Spleen (tissue), 11 donors: ENCODE measurements around the gene SORCS2. TPM values are rescaled to one million over a fixed set of nuclear protein-coding genes. Genes with fewer than 3 reads are reported as not detected.

ENCODE experiments used
- DNase-seq: peaks from one replicate; pipeline ENCODE4 v3.0.0-alpha.2; 2020
- H3K27ac ChIP-seq, 8 donors: fragments of 200-600 bp; sonication (generic) in 7 of 8; 1 replicate in 4 of 8; 2 replicates in 4 of 8; pipeline versions ENCODE4 v1.5.0 to v1.8.0; 2016 to 2021; ENCODE audit warnings: inconsistent platforms in 4 of 8, mild to moderate bottlenecking in 4 of 8, moderate library complexity in 1 of 8
- H3K27me3 ChIP-seq, 7 donors: fragments of 200-600 bp; sonication (generic) in 6 of 7; replicated peaks in 1 of 7; 1 replicate in 4 of 7; 2 replicates in 3 of 7; pipeline versions ENCODE4 v1.5.0 to v1.8.0; 2016 to 2021; ENCODE audit warnings: inconsistent platforms in 3 of 7, mild to moderate bottlenecking in 1 of 7
- H3K36me3 ChIP-seq, 6 donors: fragments of 200-600 bp; sonication (generic) in 5 of 6; 1 replicate in 4 of 6; 2 replicates in 2 of 6; pipeline versions ENCODE4 v1.5.0 to v1.8.0; 2016 to 2021; ENCODE audit warnings: inconsistent platforms in 2 of 6
- H3K4me1 ChIP-seq, 6 donors: fragments of 200-600 bp; sonication (generic) in 5 of 6; 1 replicate in 3 of 6; 2 replicates in 3 of 6; pipeline versions ENCODE4 v1.5.0 to v1.8.0; 2016 to 2021; ENCODE audit warnings: inconsistent platforms in 3 of 6
- H3K4me3 ChIP-seq, 8 donors: fragments of 200-600 bp; sonication (generic) in 7 of 8; 1 replicate in 4 of 8; 2 replicates in 4 of 8; pipeline versions ENCODE4 v1.5.0 to v1.8.0; 2016 to 2021; ENCODE audit warnings: inconsistent platforms in 4 of 8, mild to moderate bottlenecking in 4 of 8, moderate library complexity in 2 of 8
- H3K9me3 ChIP-seq, 8 donors: fragments of 200-600 bp; sonication (generic) in 7 of 8; 1 replicate in 4 of 8; 2 replicates in 4 of 8; pipeline versions ENCODE4 v1.5.0 to v1.8.0; 2016 to 2021; ENCODE audit warnings: inconsistent platforms in 4 of 8
- POLR2A ChIP-seq, 3 donors: fragments of 450-650 bp; IDR thresholded peaks; one replicate each; pipeline ENCODE4 v1.5.1; 2017; ENCODE audit warnings: antibody characterized with exemption in 3 of 3, mild to moderate bottlenecking in 1 of 3
- POLR2AphosphoS5 ChIP-seq, 3 donors: sonication (generic); formaldehyde crosslinking; IDR thresholded peaks; one replicate each; pipeline ENCODE4 v1.5.1; 2017; ENCODE audit warnings: antibody characterized with exemption in 3 of 3
- WGBS, 5 donors: extraction: QIAGEN DNeasy Blood & Tissue Kit in 3 of 5; methylation state at CpG; one replicate each; pipeline versions ENCODE4 v1.1.5 to v1.1.7; 2013 to 2018; 5-methylcytosine and 5-hydroxymethylcytosine counted together
- intact Hi-C: fragments of 100-400 bp; cut with DNase I; formaldehyde crosslinking; loops from one replicate; pipeline ENCODE4 v1.15.0; 2023; ENCODE audit warnings: low total_unique reads
- polyA plus RNA-seq, 3 donors: library from polyadenylated mRNA; stranded (reverse); fragments of 200-250 nt; gene quantifications; one replicate each; pipeline ENCODE4 v1.2.1, GENCODE V29; 2013
- total RNA-seq, 7 donors: library from RNA; depleted of rRNA in 3 of 7; stranded (reverse); fragments of >200 nt in 3 of 7; fragmentation: NEBNext Ultra II Directional in 4 of 7; extraction: Animal tissue kit (Norgen Biotek cat#: 25700) in 4 of 7; gene quantifications; one replicate each; pipeline versions ENCODE4 v1.1.0 to v1.2.1, GENCODE V29; 2016 to 2021
- TF ChIP-seq, protein P1 (sequence below), 11 experiments: fragments of 200-600 bp in 7 of 11; fragments of 450-650 bp in 4 of 11; sonication (generic) in 4 of 11; IDR thresholded peaks in 8 of 11; conservative IDR thresholded peaks in 3 of 11; 1 replicate in 7 of 11; 2 replicates in 4 of 11; pipeline versions ENCODE4 v1.4.0 to v1.8.0; 2016 to 2021; ENCODE audit warnings: antibody characterized with exemption in 11 of 11, inconsistent platforms in 4 of 11, mild to moderate bottlenecking in 1 of 11
- donor health status: healthy with polysubstance abuse.
- donor health status: DM: no; HTN: no; CAD: no; lungs with moderate emphysema.
- donor health status: DM: no; HTN: no; CAD: no.
- donor health status: Bipolar disorder and iron deficiency.
- donor health status: healthy.
- donor health status: DM: no; HTN: no; CAD: no.
- donor health status: DM: yes; HTN: yes; CAD: no.

SORCS2 gene
- total and polyA plus RNA-seq, 10 donors: 0.33 to 1.6 (median 0.60) TPM

DNA sequence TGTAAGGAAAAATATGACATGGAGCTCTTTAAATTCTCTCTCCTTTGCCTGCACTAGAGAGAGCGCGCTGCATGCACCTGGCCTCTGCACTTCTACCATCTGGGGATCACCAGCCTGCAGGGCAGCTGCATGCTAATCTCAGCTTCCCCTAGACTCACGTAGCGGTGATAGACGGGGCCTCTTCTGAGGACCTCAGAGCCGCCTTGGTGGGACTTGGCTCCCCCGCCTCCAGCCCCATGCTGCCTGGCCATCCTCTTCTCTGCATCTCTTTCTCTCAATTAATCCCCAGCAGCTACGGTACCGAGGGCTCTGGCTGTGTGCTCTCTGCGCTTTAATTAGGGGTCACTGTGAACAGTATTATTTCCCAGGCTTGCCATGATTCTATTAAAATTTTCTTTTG lies 295.2 kb downstream of the SORCS2 start:
- Histone ChIP-seq H3K27me3 (peaks cover 0 to 67% (median 0%) of the 10 kb centered on the region in 7 donors), H3K4me1 (no peaks in the 10 kb centered on the region), H3K36me3 (no peaks in the 10 kb centered on the region), H3K9me3 (peaks cover 0 to 10% (median 0%) of the 10 kb centered on the region in 8 donors), H3K4me3 (no peak overlapping the region), H3K27ac (no peak overlapping the region)
- WGBS, 5 donors: 53 to 61% (median 59%) methylated on average over 10 of the region's 10 CpGs
- no peak for DNase-seq
- intact Hi-C loops: no loop called here
- no peak for TF ChIP-seq POLR2A (IDR thresholded peaks at IDR 0.05)
- no peak for TF ChIP-seq POLR2AphosphoS5 (IDR thresholded peaks at IDR 0.05)
- TF ChIP-seq, protein P1, sequence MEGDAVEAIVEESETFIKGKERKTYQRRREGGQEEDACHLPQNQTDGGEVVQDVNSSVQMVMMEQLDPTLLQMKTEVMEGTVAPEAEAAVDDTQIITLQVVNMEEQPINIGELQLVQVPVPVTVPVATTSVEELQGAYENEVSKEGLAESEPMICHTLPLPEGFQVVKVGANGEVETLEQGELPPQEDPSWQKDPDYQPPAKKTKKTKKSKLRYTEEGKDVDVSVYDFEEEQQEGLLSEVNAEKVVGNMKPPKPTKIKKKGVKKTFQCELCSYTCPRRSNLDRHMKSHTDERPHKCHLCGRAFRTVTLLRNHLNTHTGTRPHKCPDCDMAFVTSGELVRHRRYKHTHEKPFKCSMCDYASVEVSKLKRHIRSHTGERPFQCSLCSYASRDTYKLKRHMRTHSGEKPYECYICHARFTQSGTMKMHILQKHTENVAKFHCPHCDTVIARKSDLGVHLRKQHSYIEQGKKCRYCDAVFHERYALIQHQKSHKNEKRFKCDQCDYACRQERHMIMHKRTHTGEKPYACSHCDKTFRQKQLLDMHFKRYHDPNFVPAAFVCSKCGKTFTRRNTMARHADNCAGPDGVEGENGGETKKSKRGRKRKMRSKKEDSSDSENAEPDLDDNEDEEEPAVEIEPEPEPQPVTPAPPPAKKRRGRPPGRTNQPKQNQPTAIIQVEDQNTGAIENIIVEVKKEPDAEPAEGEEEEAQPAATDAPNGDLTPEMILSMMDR (IDR thresholded peaks at IDR 0.05 in 8 of 11, conservative IDR thresholded peaks at IDR 0.05 in 3 of 11): no peak

DNA sequence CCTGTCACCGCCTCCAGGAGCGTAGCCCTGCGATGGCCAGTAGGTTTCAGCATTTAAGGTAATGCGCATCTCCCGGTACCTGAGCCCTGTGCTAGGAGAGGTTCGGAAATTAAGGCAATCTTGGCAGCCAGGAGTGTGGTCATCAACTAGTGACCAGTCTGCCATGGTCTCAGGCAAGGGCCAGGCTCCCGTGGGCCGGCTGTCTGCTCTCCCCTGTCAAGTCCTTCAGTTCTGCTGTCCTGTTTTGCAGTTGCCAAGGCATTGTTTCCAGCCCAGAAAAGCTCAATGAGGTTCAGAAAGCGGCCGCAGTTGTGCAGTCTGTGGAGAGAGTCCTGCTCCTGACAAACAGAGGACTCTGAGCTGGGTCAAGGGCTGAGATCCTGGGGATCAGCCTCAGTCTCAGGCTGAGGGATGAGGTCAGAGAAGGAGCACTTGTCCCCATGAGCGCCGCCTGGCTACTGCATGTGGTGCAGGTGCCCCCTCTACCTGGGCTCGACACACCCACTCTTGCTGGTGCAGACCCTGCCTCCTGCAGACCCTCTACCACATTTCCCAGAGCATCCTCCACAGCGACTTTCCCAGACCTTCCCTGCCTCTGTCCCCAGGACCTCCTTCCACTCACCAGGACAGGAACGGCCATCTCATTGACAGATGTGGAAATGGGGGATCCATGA lies 295.8 kb downstream of the SORCS2 start:
- Histone ChIP-seq H3K4me1 (no peaks in the 10 kb centered on the region), H3K9me3 (peaks cover 0 to 17% (median 2%) of the 10 kb centered on the region in 8 donors), H3K27me3 (peaks cover 0 to 67% (median 0%) of the 10 kb centered on the region in 7 donors), H3K4me3 (no peak overlapping the region), H3K36me3 (no peaks in the 10 kb centered on the region), H3K27ac (no peak overlapping the region)
- DNase-seq: no peak
- TF ChIP-seq POLR2AphosphoS5 (IDR thresholded peaks at IDR 0.05) (no peak), POLR2A (IDR thresholded peaks at IDR 0.05) (no peak)
- TF ChIP-seq, protein P1 (IDR thresholded peaks at IDR 0.05 in 8 of 11, conservative IDR thresholded peaks at IDR 0.05 in 3 of 11): no peak
- 67 to 81% (median 76%) methylated on average over 10 to 15 of the region's 15 CpGs for WGBS, 5 donors
- intact Hi-C loops: no loop called here

DNA sequence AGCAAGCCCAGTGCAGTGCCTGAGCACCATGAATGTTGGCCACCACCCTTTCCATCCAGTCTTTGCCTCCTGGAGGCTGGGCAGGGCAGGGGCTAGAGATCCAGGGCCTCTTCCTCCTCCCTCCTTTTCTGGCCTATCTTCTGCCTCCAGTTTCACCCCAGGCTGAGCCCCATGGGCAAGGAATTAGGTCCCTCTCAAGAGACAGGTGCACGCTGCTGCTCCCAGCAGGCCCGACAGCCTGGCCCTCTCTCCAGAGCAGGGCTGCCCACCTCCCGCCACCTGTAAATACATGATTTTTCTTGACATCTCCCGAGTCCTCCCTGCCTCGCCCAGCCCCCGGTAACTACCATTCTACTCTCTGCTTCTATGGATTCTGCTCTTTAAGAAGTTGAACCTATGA lies 299.6 kb downstream of the SORCS2 start:
- TF ChIP-seq, protein P1 (IDR thresholded peaks at IDR 0.05 in 8 of 11, conservative IDR thresholded peaks at IDR 0.05 in 3 of 11): no peak
- no peak for TF ChIP-seq POLR2A (IDR thresholded peaks at IDR 0.05)
- TF ChIP-seq POLR2AphosphoS5 (IDR thresholded peaks at IDR 0.05): no peak
- 87 to 99% (median 92%) methylated on average over 6 of the region's 6 CpGs for WGBS, 5 donors

DNA sequence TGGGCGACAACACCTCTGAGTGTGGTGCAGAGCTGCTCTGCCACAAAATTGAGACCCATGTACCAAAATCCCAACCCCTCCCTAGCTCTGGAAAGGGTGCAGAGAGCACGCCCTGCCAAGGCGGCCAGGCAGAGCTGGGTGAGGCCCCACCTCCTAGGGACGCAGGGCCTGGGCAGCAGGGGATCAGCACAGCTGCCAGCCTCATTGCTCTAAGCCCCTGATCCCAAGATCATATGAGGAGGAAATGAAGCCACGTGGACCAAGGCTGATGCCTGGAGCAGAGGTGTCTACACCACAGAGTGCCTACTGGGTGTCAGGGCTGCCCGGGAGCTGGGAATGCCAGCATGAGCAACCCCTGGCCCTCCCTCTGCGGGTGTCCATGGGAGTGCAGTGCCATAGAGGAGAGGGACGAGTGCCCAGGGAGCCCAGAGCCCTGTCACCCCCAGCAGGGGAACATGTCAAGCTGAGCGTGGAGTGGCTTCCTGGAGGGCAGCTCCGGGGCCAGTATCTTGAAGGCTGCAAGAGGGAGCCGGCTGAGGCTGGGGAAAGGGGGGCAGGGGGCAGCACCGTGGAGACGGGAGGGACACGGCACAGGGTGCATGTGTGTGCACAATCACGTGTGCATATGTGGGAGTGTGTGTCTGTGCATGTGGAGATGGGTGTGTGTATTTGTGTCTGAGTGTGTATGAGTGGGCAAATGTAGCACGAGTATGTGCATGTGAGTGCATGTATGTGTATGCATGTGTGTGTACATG lies 306.3 kb downstream of the SORCS2 start:
- Histone ChIP-seq H3K4me3 (no peak overlapping the region), H3K27ac (no peak overlapping the region), H3K9me3 (peaks cover 0 to 9% (median 0%) of the 10 kb centered on the region in 8 donors), H3K27me3 (peaks cover 0 to 25% (median 0%) of the 10 kb centered on the region in 7 donors), H3K4me1 (no peaks in the 10 kb centered on the region), H3K36me3 (no peaks in the 10 kb centered on the region)
- TF ChIP-seq, protein P1 (IDR thresholded peaks at IDR 0.05 in 8 of 11, conservative IDR thresholded peaks at IDR 0.05 in 3 of 11): no peak
- no peak for TF ChIP-seq POLR2A (IDR thresholded peaks at IDR 0.05)
- no peak for TF ChIP-seq POLR2AphosphoS5 (IDR thresholded peaks at IDR 0.05)
- intact Hi-C loops: no loop called here
- DNase-seq: no peak
- 61 to 71% (median 65%) methylated on average over 13 to 16 of the region's 16 CpGs for WGBS, 5 donors

More for the DNA sequence above, 299.6 kb downstream of the SORCS2 start:
- no peaks in the 10 kb centered on the region for H3K36me3 ChIP-seq
- no peak overlapping the region for H3K27ac ChIP-seq
- intact Hi-C loops: no loop called here
- no peak overlapping the region for H3K4me3 ChIP-seq
- H3K27me3 ChIP-seq: peaks cover 0 to 50% (median 0%) of the 10 kb centered on the region in 7 donors
- no peaks in the 10 kb centered on the region for H3K4me1 ChIP-seq
- no peak for DNase-seq
- H3K9me3 ChIP-seq: peaks cover 0 to 19% (median 2%) of the 10 kb centered on the region in 8 donors
